Effector memory CD4-positive, alpha-beta T cell (primary cell): ENCODE results near the gene HEXIM2.

Experiments
- DNase-seq, 3 donors: peaks; one replicate each; pipeline ENCODE4 v3.0.0-alpha.2; 2020
- H3K27ac ChIP-seq: 2 replicates; pipeline ENCODE4 v1.7.0; 2013; ENCODE audit warnings: mild to moderate bottlenecking, low read length, moderate library complexity; ENCODE audit not compliant: insufficient read depth, poor library complexity, severe bottlenecking
- H3K27me3 ChIP-seq: replicated peaks from 2 replicates; pipeline ENCODE4 v1.7.0; 2013; ENCODE audit warnings: mild to moderate bottlenecking, low read length; ENCODE audit not compliant: insufficient read depth, control insufficient read depth, poor library complexity, severe bottlenecking
- H3K36me3 ChIP-seq: 2 replicates; pipeline ENCODE4 v1.7.0; 2013; ENCODE audit warnings: mild to moderate bottlenecking, low read length, moderate library complexity; ENCODE audit not compliant: control insufficient read depth, insufficient read depth
- H3K4me1 ChIP-seq: 2 replicates; pipeline ENCODE4 v1.7.0; 2013; ENCODE audit warnings: low read length, mild to moderate bottlenecking; ENCODE audit not compliant: control insufficient read depth, insufficient read depth, poor library complexity, severe bottlenecking
- H3K4me3 ChIP-seq: 2 replicates; pipeline ENCODE4 v1.7.0; 2013; ENCODE audit warnings: low read length, low read depth, mild to moderate bottlenecking; ENCODE audit not compliant: insufficient read depth, poor library complexity, severe bottlenecking
- H3K9me3 ChIP-seq: 2 replicates; pipeline ENCODE4 v1.7.0; 2013; ENCODE audit warnings: mild to moderate bottlenecking, low read length, moderate library complexity; ENCODE audit not compliant: control insufficient read depth

Gene HEXIM2

DNA sequence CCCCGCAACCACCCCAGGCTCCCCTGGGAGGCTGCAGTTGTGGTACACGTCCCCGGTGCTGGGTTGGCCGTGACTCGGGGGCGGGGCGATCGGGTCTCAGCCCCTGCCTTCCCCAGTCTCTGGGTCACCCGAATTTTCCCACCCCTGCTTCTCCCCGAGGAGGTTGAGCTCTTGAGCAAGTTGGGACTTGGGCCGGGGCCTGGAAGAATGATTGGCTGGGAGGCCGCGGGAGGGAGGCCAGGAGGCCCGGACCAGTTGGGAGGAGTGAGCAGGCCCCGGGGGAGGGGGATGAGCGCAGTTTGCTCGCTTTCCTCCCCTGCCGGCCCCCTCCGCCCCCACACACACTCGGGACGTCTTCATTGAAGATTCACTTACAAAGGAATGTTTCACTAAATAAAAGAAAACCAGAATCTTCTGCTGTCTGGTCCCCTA is 17.9 kb upstream of the HEXIM2 start:
- Histone ChIP-seq H3K27me3 (no peaks in the 10 kb centered on the region), H3K4me1 (peaks cover 25% of the 10 kb centered on the region)
- no peak for DNase-seq

DNA sequence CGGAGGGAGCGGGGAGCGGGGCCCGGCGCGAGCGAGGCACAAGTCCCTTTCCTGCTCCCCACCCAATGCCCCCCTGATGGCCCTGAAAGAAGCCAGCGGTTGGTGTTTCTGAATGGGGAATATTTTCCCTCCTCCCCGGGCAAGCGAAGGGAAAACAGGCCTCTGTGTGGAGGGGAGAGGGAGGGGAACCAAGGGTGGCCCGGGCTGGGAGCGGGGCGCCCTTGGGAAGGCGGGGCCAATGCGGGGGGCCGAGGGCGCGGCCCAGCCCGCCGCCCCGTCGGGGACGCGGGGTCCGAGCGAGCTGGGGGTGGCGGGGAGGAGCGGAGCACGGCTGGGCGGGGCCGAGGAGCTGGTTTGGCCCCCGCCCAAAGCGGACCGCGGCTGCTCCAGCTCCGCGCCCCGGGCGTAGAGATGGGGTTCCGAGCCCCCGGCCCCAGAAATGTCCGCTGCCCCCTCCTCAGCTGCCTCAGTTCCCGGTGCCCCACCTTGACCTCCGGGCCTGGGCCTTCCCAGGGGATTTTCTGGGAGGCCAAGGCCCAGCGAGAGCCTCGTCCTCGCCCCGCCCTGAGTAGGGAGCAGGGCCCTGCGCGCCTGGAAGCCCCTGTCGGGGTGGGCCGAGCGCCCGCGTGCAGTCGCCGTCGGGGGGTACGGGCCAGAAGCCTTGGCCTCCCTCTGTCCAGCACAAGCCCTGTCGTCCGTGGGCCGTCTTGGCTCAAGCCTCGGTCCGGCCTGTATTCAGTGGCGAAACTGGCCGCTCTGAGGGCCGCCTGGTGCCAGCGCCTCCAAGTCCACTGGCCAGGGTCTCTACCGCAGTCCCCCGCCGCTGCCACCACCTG is 17.3 kb upstream of the HEXIM2 start:
- Histone ChIP-seq H3K36me3 (no peaks in the 10 kb centered on the region), H3K27me3 (no peaks in the 10 kb centered on the region), H3K27ac (peak overlapping the region; percentile 31), H3K9me3 (no peaks in the 10 kb centered on the region), H3K4me3 (peak overlapping the region; percentile 44), H3K4me1 (peaks cover 25% of the 10 kb centered on the region)
- DNase-seq: no peak

More for the DNA sequence above, 17.9 kb upstream of the HEXIM2 start:
- Histone ChIP-seq H3K36me3 (no peaks in the 10 kb centered on the region), H3K9me3 (no peaks in the 10 kb centered on the region), H3K4me3 (peak overlapping the region; percentile 44), H3K27ac (peak overlapping the region; percentile 31)

DNA sequence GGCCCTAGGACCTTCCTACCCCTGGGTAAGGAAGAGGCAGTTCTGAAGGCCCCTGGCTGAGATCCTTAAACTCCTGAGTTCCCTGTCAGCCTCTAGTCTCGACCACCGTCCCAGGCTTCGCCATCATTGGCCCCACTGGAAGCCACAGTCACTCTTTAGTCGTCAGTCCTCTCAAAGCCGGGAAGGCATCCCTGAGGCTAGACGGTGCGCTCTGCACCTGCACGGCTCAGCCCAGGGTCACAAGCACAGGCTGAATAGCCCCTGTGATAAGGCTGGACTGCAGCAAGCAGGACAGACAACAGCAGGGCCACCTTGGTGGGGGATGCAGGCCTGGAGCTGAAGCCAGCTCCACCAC is 16.7 kb upstream of the HEXIM2 start:
- Histone ChIP-seq H3K4me1 (peaks cover 25% of the 10 kb centered on the region), H3K36me3 (no peaks in the 10 kb centered on the region), H3K27ac (no peak overlapping the region), H3K9me3 (no peaks in the 10 kb centered on the region), H3K4me3 (no peak overlapping the region), H3K27me3 (no peaks in the 10 kb centered on the region)
- DNase-seq: no peak

DNA sequence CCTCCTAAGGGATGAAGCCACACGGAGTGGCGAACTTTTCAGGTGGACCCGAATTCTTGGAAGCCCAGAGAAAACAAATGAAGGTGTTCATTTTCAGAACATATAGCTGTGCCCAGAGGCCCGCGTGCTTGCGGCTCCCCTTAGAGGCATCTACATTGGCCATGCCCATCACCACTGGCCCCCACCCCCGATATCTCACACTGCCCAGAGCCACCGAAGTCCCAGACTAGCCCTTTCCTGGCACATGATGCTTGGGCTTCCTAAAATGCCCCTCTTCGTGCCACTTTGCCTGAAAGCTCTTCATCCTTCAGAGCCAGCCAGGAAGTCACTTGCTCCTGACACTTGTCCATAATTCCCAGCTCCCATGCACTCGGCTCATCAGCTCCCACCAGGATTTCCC is 15.5 kb upstream of the HEXIM2 start:
- Histone ChIP-seq H3K4me1 (peaks cover 30% of the 10 kb centered on the region), H3K27me3 (no peaks in the 10 kb centered on the region), H3K27ac (no peak overlapping the region), H3K4me3 (no peak overlapping the region), H3K36me3 (no peaks in the 10 kb centered on the region), H3K9me3 (no peaks in the 10 kb centered on the region)
- DNase-seq: no peak

DNA sequence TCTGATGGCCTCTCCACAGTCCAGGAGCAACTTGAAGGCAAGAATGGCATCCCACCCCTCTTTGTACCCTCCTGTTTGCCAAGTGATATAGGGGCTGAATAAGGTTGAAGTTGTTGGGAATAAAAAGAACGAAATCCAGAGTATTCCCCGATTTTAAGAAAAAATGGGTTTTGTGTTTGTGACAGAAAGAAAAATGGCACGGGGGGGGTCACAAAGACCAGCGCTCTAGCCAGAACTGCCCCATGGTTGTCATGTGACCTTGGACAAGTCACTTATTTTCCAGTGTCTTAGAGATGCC is 15.1 kb upstream of the HEXIM2 start:
- H3K4me3 ChIP-seq: no peak overlapping the region
- no peaks in the 10 kb centered on the region for H3K9me3 ChIP-seq
- no peak for DNase-seq
- peaks cover 29% of the 10 kb centered on the region for H3K4me1 ChIP-seq
- H3K27ac ChIP-seq: no peak overlapping the region
- no peaks in the 10 kb centered on the region for H3K27me3 ChIP-seq
- no peaks in the 10 kb centered on the region for H3K36me3 ChIP-seq

DNA sequence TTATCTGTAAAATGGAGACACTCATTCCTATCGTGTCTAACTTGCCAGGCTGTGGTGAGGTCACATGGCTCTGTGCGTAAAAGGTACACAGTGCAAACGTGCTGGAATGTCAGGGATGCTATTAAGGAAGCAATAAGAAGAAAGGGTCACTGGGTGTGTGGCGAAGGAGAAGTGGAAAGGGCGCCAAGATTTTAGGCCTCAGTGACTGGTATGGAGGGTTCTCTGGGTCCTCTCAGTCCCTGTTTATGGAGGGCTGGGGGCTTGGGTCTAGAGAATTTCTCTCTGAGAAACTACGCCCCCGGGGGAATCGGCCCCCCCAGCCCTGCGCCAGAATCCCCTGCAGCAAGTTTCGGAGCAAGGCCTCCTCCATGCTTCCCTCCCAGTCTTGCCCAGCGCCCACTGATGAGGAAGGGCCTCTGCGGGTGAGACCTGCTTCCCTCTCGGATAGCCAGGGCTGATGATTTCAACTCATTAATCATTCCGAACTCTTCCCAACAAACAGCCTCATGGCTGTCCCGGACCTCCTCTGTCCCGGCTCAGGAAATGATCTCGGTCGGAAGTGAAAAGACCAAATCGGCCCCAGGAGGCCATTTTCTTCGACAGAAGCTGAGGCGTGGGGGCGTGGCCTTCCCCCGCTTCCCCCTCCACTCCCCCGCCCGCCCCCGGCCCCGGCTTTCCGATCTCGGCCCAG is 14.6 kb upstream of the HEXIM2 start:
- H3K36me3 ChIP-seq: no peaks in the 10 kb centered on the region
- peaks cover 31% of the 10 kb centered on the region for H3K4me1 ChIP-seq
- H3K27me3 ChIP-seq: no peaks in the 10 kb centered on the region
- DNase-seq: peak in 2 of 3 donors; percentile 37 to 63
- H3K4me3 ChIP-seq: peak overlapping the region; percentile 72
- no peaks in the 10 kb centered on the region for H3K9me3 ChIP-seq
- peak overlapping the region; percentile 98 for H3K27ac ChIP-seq

DNA sequence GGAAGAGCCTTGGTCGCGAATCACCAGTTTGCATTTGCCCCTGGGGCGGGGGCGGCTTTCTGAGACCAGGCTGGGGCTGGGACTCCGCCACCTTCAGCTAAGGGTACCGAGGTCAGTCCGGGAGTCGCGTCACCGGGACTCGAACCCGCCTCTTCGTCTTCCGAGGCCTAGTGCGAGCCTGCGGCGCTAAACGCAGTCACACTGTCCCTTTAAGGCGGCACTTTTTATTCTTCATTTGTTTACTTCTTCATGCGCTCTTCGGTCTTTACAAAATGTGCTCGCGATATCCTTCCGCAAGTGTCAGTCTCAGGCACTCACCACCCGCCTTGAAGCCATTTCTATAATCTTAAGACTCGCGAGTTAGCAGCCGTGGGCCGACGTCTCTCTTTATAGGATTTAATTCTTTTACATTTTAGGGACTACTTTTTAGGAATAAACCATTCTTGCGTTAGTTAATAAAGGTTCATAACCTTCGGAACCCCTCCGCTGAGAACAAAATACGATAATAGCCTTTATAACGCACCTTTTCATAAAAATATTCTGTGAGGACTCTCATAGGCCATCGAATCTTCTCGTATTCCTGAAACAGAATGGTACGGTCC is 14.0 kb upstream of the HEXIM2 start:
- DNase-seq: peak; percentile 58 to 71 (median 61)
- Histone ChIP-seq H3K27me3 (no peaks in the 10 kb centered on the region), H3K27ac (peak overlapping the region; percentile 98), H3K4me1 (peaks cover 31% of the 10 kb centered on the region), H3K4me3 (peak overlapping the region; percentile 72), H3K36me3 (no peaks in the 10 kb centered on the region), H3K9me3 (no peaks in the 10 kb centered on the region)

DNA sequence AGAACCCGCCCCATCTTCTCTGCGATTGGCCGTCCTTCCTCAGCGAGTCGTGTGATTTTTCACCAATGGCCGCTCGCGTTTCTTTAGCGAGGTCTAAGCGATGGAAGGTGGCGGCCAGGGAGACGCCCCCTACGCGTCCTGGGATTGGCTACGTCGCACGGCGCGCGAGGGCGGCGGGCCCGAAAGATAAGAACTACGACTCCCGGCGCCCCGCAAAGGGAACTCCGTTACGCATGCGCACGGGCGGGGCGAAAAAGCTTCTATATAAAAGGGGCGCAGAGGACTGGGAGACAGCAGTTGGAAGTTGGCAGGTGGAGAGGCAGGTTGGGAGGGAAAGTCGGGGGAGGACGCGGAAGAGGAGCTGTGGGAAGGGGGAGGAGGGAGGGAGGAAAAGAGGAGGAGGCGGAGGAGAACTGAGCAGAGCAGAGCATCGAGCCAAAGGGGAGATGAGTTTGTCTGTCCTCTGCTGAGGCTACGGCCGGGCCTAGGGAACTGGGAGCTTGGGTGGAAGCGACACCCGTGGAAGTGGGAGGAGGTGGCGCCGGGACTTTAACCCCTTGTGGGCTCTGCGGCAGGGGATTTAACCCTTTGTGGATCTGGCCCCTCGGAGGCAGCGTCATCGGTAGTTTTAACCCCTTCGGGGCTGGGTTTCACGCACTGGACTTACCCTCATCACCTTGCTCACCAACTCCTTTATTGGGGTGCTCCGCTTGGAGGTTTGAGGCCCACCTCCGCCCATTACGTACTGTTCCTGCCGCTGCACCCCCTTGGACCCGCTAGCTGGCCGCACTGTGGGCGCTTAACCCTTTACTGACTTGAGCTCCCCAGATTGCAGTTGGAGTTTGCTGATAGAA is 13.3 kb upstream of the HEXIM2 start, which contains the start of gene HEXIM1:
HEXIM1 (plus strand) TSS at position 293 of the 854 bp plus-strand sequence. CDS start 716 bp downstream, outside the sequence.
- no peaks in the 10 kb centered on the region for H3K9me3 ChIP-seq
- H3K36me3 ChIP-seq: no peaks in the 10 kb centered on the region
- H3K27me3 ChIP-seq: no peaks in the 10 kb centered on the region
- DNase-seq: peak; percentile 98 to 100 (median 99)
- peak within 1 kb of the TSS; percentile 76 for H3K4me3 ChIP-seq
- peak within 1 kb of the TSS; percentile 98 for H3K27ac ChIP-seq
- peaks cover 31% of the 10 kb centered on the region for H3K4me1 ChIP-seq

DNA sequence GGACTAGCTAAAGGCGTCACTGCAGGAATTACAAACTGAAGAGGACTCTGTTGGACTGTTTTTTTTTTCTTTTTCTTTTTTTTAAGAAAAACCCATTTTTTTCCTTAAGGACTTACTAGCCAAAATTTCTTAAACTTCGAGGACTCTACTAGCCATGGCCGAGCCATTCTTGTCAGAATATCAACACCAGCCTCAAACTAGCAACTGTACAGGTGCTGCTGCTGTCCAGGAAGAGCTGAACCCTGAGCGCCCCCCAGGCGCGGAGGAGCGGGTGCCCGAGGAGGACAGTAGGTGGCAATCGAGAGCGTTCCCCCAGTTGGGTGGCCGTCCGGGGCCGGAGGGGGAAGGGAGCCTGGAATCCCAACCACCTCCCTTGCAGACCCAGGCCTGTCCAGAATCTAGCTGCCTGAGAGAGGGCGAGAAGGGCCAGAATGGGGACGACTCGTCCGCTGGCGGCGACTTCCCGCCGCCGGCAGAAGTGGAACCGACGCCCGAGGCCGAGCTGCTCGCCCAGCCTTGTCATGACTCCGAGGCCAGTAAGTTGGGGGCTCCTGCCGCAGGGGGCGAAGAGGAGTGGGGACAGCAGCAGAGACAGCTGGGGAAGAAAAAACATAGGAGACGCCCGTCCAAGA is 12.5 kb upstream of the HEXIM2 start:
- DNase-seq: peak; percentile 43 to 62 (median 51)
- Histone ChIP-seq H3K27me3 (no peaks in the 10 kb centered on the region), H3K36me3 (no peaks in the 10 kb centered on the region), H3K4me1 (peaks cover 27% of the 10 kb centered on the region), H3K9me3 (no peaks in the 10 kb centered on the region), H3K4me3 (peak overlapping the region; percentile 76), H3K27ac (peak overlapping the region; percentile 87)
